ENCODE data around the gene ANKRD44.

ANKRD44 gene

GRCh38 chr2:196954001-196954400 is 356.6 kb downstream of the ANKRD44 start:
- DNase-seq (ENCODE audit: low spot score), result no peak

- DNase-seq (ENCODE audit: low spot score), result no peak
Observed at GRCh38 chr2:196952936-196953335, 357.6 kb downstream of the ANKRD44 start.

DNA sequence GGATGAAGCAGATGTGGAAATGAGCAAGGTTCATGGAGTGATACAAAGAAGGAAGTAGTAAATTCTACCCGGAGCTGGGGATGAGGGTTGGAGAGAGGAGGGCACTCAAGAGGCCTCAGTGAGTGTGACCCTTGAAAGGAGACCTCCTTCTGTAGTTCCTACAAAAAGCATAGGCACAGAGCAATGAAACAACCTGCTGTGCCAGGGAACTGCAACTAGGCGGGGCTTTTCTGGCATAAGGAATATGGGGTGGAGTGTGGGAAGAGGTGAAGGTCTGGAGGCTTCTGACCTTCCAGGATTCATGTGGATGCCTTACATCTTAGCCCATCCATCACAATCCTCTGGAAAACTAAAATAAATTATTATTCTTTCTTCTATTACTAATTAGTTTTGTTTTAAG is 358.6 kb downstream of the ANKRD44 start:
- no peak for DNase-seq (ENCODE audit: low spot score)

DNA sequence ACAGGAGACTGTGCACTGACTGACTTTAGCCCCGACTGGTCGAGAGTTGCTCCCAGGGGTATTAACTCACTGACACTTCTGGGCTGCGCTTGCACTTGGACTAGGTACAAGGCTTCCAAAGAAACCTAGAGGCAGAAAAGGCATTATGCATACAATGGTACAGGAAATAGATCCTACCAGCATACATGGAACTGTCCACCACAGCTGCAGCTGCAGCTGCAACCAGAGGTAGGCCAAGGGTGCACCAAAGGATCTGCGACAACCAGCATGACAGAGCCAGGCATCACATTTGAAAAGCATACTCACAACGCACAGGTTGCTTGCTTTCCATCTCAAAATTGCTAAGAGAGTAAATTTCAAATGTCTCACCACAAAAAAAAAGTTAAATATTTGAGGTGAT is 361.5 kb downstream of the ANKRD44 start:
- no peak for DNase-seq (ENCODE audit: low spot score)

DNA sequence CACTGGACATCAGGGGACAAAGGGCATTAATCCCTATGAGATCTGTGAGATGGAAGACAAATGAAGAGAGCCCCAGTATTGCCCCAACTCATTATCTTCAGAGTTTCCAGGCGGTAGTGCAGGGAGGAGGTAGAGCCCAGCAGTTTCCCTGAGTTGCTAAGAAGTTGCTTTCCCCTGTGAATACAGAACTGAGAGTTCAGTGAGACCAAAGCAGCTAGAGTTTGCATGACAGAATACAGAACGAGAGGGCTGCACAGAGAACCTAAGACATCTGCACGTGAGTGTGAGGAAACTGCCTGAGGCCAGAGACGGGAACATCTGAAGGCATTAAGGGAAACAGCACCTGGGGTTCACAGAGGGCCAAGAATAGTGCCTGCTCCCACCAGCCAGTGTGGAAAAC is 366.0 kb downstream of the ANKRD44 start:
- DNase-seq (ENCODE audit: low spot score), result no peak

DNA sequence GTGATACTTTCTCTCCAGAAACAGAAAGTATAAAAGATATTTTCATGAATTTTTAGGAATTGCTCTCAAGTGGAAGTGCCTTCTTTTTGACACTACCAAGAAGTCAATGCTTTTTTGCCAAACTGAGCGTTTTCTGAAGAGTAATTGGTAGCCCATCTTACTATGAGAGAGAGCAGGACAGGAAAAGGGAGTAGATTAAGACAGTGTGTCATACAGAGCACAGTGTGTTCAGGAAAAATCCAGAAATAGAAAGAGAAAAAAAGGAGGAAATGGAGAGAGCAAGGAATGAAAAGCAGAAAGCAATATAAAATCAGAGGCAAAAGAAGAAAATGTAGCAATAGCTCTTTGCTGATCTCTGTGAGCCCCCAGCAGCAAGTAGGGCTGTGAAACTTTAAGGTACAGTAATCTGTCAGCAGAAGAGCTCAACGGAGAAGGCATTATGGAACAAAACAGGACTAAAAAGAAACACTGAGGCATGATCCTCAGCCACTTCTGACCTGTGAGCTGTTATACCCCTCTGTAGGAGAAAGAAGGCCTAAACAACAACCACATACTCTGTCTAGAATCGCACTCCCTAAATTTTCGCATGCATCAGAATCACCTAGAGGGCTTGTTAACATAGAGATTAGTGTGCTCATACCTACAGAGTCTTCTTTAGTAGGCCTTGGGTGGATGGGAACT is 369.0 kb downstream of the ANKRD44 start:
- no peak for DNase-seq (ENCODE audit: low spot score)

GRCh38 chr2:196939371-196939770 is 371.2 kb downstream of the ANKRD44 start:
- DNase-seq (ENCODE audit: low spot score), result no peak
